IMR-90 (cell line): ENCODE data around the gene ZCCHC14. TPM values are rescaled to one million over a fixed set of nuclear protein-coding genes. Genes with fewer than 3 reads are reported as not detected.

Source experiments
- ATAC-seq: fragments of 200-7000 bp; cut with Tn5 transposase; 2 replicates; pipeline ENCODE4 v1.9.1; 2020; ENCODE audit warnings: low read depth, mild to moderate bottlenecking, moderate library complexity
- BruUV-seq: library from RNA; stranded (reverse); fragments of 400-500 nt; replicated peaks from 2 replicates; lab custom pipeline; 2021; lab: Mats Ljungman, UMichigan
- CTCF ChIA-PET: fragments of 300-600 bp; formaldehyde crosslinking; extraction: SDS; loops from one replicate; lab custom pipeline; 2021; ENCODE audit warnings: antibody characterized with exemption; lab: Yijun Ruan, JAX
- POLR2A ChIA-PET: fragments of 300-600 bp; sonication (Branson Sonifier 250); formaldehyde crosslinking; loops from one replicate; lab custom pipeline; 2022; ENCODE audit warnings: antibody characterized with exemption; ENCODE audit not compliant: unreplicated experiment; lab: Charles Lee
- DNase-seq: peaks from one replicate; pipeline ENCODE4 v3.0.0; 2013
- H2AFZ ChIP-seq: replicated peaks from 2 replicates; pipeline ENCODE3; 2013; ENCODE audit warnings: low read length, mild to moderate bottlenecking; ENCODE audit not compliant: poor library complexity
- H2AK5ac ChIP-seq: 2 replicates; pipeline ENCODE4 v1.6.1; 2013; ENCODE audit warnings: low read depth, low read length, inconsistent platforms
- H2AK9ac ChIP-seq: replicated peaks from 2 replicates; pipeline ENCODE3; 2013; ENCODE audit warnings: mild to moderate bottlenecking, low read depth, low read length, moderate library complexity; ENCODE audit not compliant: poor library complexity
- H2BK120ac ChIP-seq: 2 replicates; pipeline ENCODE4 v1.6.1; 2013; ENCODE audit warnings: low read depth, low read length, inconsistent platforms
- H2BK15ac ChIP-seq: 3 replicates; pipeline ENCODE4 v1.6.1; 2013; ENCODE audit warnings: low read depth, low read length, inconsistent platforms
- H2BK20ac ChIP-seq: 2 replicates; pipeline ENCODE4 v1.6.1; 2013; ENCODE audit warnings: low read depth, mild to moderate bottlenecking, inconsistent platforms, low read length, moderate library complexity
- H2BK5ac ChIP-seq: 2 replicates; pipeline ENCODE4 v1.6.1; 2013; ENCODE audit warnings: mild to moderate bottlenecking, low read depth, low read length, inconsistent platforms; ENCODE audit not compliant: poor library complexity, severe bottlenecking
- H3K14ac ChIP-seq: replicated peaks from 2 replicates; pipeline ENCODE4 v1.6.1; 2013; ENCODE audit warnings: low read depth, low read length, inconsistent platforms
- H3K18ac ChIP-seq: 2 replicates; pipeline ENCODE4 v1.6.1; 2013; ENCODE audit warnings: low read depth, low read length, control low read depth
- H3K23ac ChIP-seq: 2 replicates; pipeline ENCODE4 v1.6.1; 2013; ENCODE audit warnings: low read depth, low read length, inconsistent platforms
- H3K27ac ChIP-seq: 2 replicates; pipeline ENCODE4 v1.5.1; 2013; ENCODE audit warnings: mild to moderate bottlenecking, control low read depth, low read length; ENCODE audit not compliant: insufficient read depth
- H3K27me3 ChIP-seq: 2 replicates; pipeline ENCODE4 v1.6.1; 2013; ENCODE audit warnings: low read length; ENCODE audit not compliant: control insufficient read depth, insufficient read depth
- H3K36me3 ChIP-seq: 2 replicates; pipeline ENCODE4 v1.6.1; 2013; ENCODE audit warnings: low read length, mixed read lengths; ENCODE audit not compliant: control insufficient read depth, insufficient read depth
- H3K4ac ChIP-seq: 2 replicates; pipeline ENCODE4 v1.6.1; 2013; ENCODE audit warnings: low read depth, low read length, inconsistent platforms
- H3K4me1 ChIP-seq: 2 replicates; pipeline ENCODE4 v1.6.1; 2013; ENCODE audit warnings: low read length, mixed read lengths; ENCODE audit not compliant: control insufficient read depth, insufficient read depth
- H3K4me2 ChIP-seq: 2 replicates; pipeline ENCODE4 v1.6.1; 2013; ENCODE audit warnings: low read depth, mild to moderate bottlenecking, control low read depth, low read length, moderate library complexity
- H3K4me3 ChIP-seq: 2 replicates; pipeline ENCODE4 v1.5.1; 2013; ENCODE audit warnings: low read depth, mild to moderate bottlenecking, control low read depth, low read length, moderate library complexity; ENCODE audit not compliant: insufficient read depth
- H3K56ac ChIP-seq: 2 replicates; pipeline ENCODE4 v1.6.1; 2013; ENCODE audit warnings: low read length, inconsistent platforms; ENCODE audit not compliant: insufficient read depth; ENCODE audit errors: extremely low read depth
- H3K79me1 ChIP-seq, 2 experiments: 2 replicates each; pipeline ENCODE4 v1.6.1; 2013; ENCODE audit warnings: low read length in 2 of 2, inconsistent platforms in 1 of 2, low read depth in 1 of 2
- H3K9ac ChIP-seq: 2 replicates; pipeline ENCODE4 v1.6.1; 2013; ENCODE audit warnings: low read depth, low read length, control low read depth
- H3K9me1 ChIP-seq: 2 replicates; pipeline ENCODE4 v1.6.1; 2013; ENCODE audit warnings: low read length, inconsistent platforms; ENCODE audit not compliant: insufficient read depth
- H3K9me3 ChIP-seq: 2 replicates; pipeline ENCODE4 v1.6.1; 2013; ENCODE audit warnings: low read length; ENCODE audit not compliant: control insufficient read depth, insufficient read depth
- H4K20me1 ChIP-seq: 2 replicates; pipeline ENCODE4 v1.6.1; 2013; ENCODE audit warnings: low read length, inconsistent platforms; ENCODE audit not compliant: insufficient read depth
- H4K5ac ChIP-seq: 2 replicates; pipeline ENCODE4 v1.6.1; 2013; ENCODE audit warnings: mild to moderate bottlenecking, low read depth, low read length, control low read depth
- H4K8ac ChIP-seq, 2 experiments: 2 replicates each; pipeline ENCODE4 v1.6.1; 2013; ENCODE audit warnings: low read depth in 2 of 2, low read length in 2 of 2, control low read depth in 1 of 2, inconsistent platforms in 1 of 2
- H4K91ac ChIP-seq: 2 replicates; pipeline ENCODE4 v1.6.1; 2013; ENCODE audit warnings: low read depth, low read length, inconsistent platforms; ENCODE audit not compliant: insufficient read depth
- ELK1 ChIP-seq: fragments of 150-350 bp; IDR thresholded peaks from 2 replicates; pipeline ENCODE4 v1.6.1; 2016; ENCODE audit warnings: low read depth, mild to moderate bottlenecking, low read length, moderate library complexity, borderline replicate concordance
- NFE2L2 ChIP-seq: fragments of 150-350 bp; IDR thresholded peaks from 2 replicates; pipeline ENCODE4 v1.6.1; 2016; ENCODE audit warnings: low read depth, mild to moderate bottlenecking, low read length
- WGBS, 2 experiments: methylation state at CpG; one replicate each; pipeline versions ENCODE4 v1.1.5 to v1.1.7; 2013; ENCODE audit warnings: missing lambda C conversion rate in 2 of 2; ENCODE audit not compliant: insufficient read length in 1 of 2; ENCODE audit errors: extremely low coverage in 2 of 2; 5-methylcytosine and 5-hydroxymethylcytosine counted together
- dilution Hi-C: fragments of 300-500 bp; cut with HindIII; formaldehyde crosslinking; loops from one replicate; pipeline ENCODE4 v1.14.3; 2018; ENCODE audit warnings: low sequenced_read_pairs; ENCODE audit not compliant: unreplicated experiment
- in situ Hi-C: fragments of 300-500 bp; cut with MboI; formaldehyde crosslinking; loops from 3 replicates; pipeline ENCODE4 v1.14.3; 2019; ENCODE audit warnings: low sequenced_read_pairs, inconsistent platforms, mixed read lengths
- intact Hi-C: fragments of 100-400 bp; cut with micrococcal nuclease; formaldehyde crosslinking; loops from 2 replicates; pipeline ENCODE4 v1.10.0; 2022
- polyA plus RNA-seq, 3 experiments: library from polyadenylated mRNA; depleted of rRNA; stranded (reverse); fragments of >200 nt; gene quantifications; 2 replicates each; pipeline ENCODE4 v1.2.3, GENCODE V29; 2012; ENCODE audit warnings: low replicate concordance in 1 of 3
- total RNA-seq: library from RNA; depleted of rRNA; stranded (reverse); fragments of >200 nt; gene quantifications from 2 replicates; pipeline ENCODE4 v1.2.3, GENCODE V29; 2012

Gene ZCCHC14
- total and polyA plus RNA-seq, 2 of the 4 experiments (the other 2 are of a cell fraction): 2.5 to 5.3 TPM

DNA sequence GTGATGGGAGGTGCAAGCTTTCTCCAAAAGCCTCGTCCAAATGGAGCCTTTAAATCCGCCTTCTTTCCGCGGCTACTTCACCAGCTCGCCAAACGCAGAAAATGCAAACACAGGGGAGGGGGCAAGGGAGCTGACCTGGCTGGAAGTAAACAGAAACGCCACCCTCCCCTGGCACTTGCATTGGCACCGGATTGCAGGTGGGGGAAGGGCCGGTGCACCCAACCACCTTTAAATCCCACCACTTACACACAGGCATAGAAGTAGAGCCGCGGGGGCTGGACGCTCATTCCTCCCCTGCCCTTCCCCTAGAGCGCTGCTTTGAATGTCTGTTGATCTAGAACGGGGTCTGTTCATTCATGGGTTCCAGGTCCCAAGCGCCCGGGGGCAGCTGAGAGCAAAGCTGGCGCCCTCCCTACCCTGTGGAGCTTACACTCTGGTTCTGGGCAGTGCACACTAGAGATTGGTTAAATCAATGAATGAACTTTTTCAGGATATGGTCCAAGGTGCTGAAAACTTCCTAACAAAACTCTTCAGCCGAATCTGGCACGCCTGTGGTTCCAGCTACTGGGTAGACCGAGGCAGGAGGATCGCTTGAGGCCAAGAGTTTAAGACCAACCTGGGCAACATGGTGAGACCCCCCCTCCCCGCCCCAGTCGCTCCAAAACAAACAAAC lies 920 bp upstream of the ZCCHC14 start:
- dilution Hi-C loops: no loop called here
- no peak overlapping the region for H2AK5ac ChIP-seq
- 20% methylated on average over 1 of the region's 23 CpGs; no CpG with 5 or more reads in 1 of the 2 experiments for WGBS, 2 experiments

More for the DNA sequence above, 920 bp upstream of the ZCCHC14 start:
- no peaks in the 10 kb centered on the region for H3K9me3 ChIP-seq
- H3K4me2 ChIP-seq: no peak overlapping the region; the same call in 1 of the 2 replicates
- peak overlapping the region; percentile 67; the same call in 1 of the 2 replicates for H3K4ac ChIP-seq
- peaks cover 4% of the 10 kb centered on the region; the same call in 1 of the 2 replicates for H3K36me3 ChIP-seq
- H3K4me1 ChIP-seq: peaks cover 12% of the 10 kb centered on the region
- H2BK15ac ChIP-seq: no peak overlapping the region
- H2BK120ac ChIP-seq: no peak overlapping the region
- no peak overlapping the region for H2BK5ac ChIP-seq
- no peak overlapping the region for H2BK20ac ChIP-seq
- H3K18ac ChIP-seq: no peak overlapping the region
- H3K14ac ChIP-seq: no peak overlapping the region
- no peak overlapping the region for H4K5ac ChIP-seq
- H3K56ac ChIP-seq: no peak overlapping the region
- H3K27me3 ChIP-seq: no peaks in the 10 kb centered on the region
- ChIA-PET CTCF (no interaction called here), POLR2A (no interaction called here)
- H4K8ac ChIP-seq: peak overlapping the region in 1 of 2 experiments; percentile 67; a peak in 1 of 4 replicates
- H3K4me3 ChIP-seq: no peak overlapping the region
- peaks cover 33% of the 10 kb centered on the region for H4K20me1 ChIP-seq
- BruUV-seq: no TSS peak
- intact Hi-C loops (loop anchor here (1.0 to 5.0 kb wide), 4 partner anchors 29 to 89 kb away; no protein-coding TSS in a partner anchor), in situ Hi-C loops (no loop called here)
- TF ChIP-seq ELK1 (no peak), NFE2L2 (no peak)
- H3K27ac ChIP-seq: no peak overlapping the region
- peaks cover 10 to 28% of the 10 kb centered on the region in 2 experiments for H3K79me1 ChIP-seq
- H3K9ac ChIP-seq: no peak overlapping the region
- DNase-seq: no peak
- no peak overlapping the region for H2AK9ac ChIP-seq
- no peaks in the 10 kb centered on the region; the same call in 1 of the 2 replicates for H3K9me1 ChIP-seq
- no peak for ATAC-seq
- no peak overlapping the region for H4K91ac ChIP-seq
- H2AFZ ChIP-seq: no peak overlapping the region
- H3K23ac ChIP-seq: no peak overlapping the region
